ENCODE measurements around the gene OR2H1. TPM values are rescaled to one million over a fixed set of nuclear protein-coding genes. Genes with fewer than 3 reads are reported as not detected.

The OR2H1 gene
- total RNA-seq, 6 donors from 2014 or later: not detected

DNA sequence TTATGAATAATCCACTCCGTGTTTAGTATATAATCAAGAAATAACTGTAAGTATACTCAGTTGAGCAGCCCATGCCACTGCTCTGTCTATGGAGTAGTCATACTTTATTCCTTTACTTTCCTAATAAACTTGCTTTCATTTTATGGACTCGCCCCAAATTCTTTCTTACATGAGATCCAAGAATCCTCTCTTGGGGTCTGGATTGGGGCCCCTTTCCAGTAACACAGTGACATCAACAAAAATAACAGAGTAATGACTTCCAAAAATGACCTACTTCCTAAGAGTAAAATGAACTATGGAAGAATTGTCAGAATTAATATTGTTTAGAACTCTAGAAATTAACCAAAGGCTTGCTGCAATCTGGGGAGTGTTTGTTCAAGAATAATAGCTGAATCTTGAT, 8.8 kb downstream of the OR2H1 start:
- 88 to 94% methylated on average over 2 of the region's 2 CpGs for WGBS, 2 donors
- TF ChIP-seq POLR2AphosphoS5 (IDR thresholded peaks at IDR 0.05) (no peak), POLR2A (IDR thresholded peaks at IDR 0.05) (no peak), EP300 (IDR thresholded peaks at IDR 0.05) (no peak)
- TF ChIP-seq, protein P1, sequence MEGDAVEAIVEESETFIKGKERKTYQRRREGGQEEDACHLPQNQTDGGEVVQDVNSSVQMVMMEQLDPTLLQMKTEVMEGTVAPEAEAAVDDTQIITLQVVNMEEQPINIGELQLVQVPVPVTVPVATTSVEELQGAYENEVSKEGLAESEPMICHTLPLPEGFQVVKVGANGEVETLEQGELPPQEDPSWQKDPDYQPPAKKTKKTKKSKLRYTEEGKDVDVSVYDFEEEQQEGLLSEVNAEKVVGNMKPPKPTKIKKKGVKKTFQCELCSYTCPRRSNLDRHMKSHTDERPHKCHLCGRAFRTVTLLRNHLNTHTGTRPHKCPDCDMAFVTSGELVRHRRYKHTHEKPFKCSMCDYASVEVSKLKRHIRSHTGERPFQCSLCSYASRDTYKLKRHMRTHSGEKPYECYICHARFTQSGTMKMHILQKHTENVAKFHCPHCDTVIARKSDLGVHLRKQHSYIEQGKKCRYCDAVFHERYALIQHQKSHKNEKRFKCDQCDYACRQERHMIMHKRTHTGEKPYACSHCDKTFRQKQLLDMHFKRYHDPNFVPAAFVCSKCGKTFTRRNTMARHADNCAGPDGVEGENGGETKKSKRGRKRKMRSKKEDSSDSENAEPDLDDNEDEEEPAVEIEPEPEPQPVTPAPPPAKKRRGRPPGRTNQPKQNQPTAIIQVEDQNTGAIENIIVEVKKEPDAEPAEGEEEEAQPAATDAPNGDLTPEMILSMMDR (IDR thresholded peaks at IDR 0.05): no peak
- Histone ChIP-seq H3K9me3 (no peaks in the 10 kb centered on the region), H3K4me1 (no peaks in the 10 kb centered on the region), H3K36me3 (no peaks in the 10 kb centered on the region), H3K4me3 (no peak overlapping the region), H3K27me3 (no peaks in the 10 kb centered on the region), H3K27ac (no peak overlapping the region)
- no peak for DNase-seq
- no peak for ATAC-seq (ENCODE audit: low FRiP score in 2 of 2)

DNA sequence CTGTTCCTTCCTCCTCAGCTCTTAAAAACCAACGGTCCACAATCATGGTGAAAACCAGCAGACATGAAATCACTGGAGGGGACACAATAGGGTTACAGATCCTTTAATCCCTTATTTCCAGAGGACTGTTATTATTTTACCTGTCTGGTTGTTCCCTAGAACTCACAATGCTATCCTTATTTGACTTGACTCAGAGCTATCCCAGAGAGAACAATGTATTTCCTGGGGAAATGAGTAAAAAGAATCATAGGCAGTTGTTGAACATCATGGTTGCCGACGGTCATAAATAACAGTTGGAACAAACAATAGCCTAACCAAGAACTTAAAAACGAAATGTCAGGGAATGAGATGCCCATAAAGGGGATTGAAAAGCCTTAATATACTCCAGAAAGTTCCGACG, 9.3 kb downstream of the OR2H1 start:
- Histone ChIP-seq H3K4me1 (no peaks in the 10 kb centered on the region), H3K36me3 (no peaks in the 10 kb centered on the region), H3K27ac (no peak overlapping the region), H3K27me3 (no peaks in the 10 kb centered on the region), H3K9me3 (no peaks in the 10 kb centered on the region), H3K4me3 (no peak overlapping the region)
- no peak for ATAC-seq (ENCODE audit: low FRiP score in 2 of 2)
- no peak for TF ChIP-seq POLR2A (IDR thresholded peaks at IDR 0.05)
- TF ChIP-seq, protein P1 (IDR thresholded peaks at IDR 0.05): no peak
- TF ChIP-seq EP300 (IDR thresholded peaks at IDR 0.05): no peak
- TF ChIP-seq POLR2AphosphoS5 (IDR thresholded peaks at IDR 0.05): no peak
- 42 to 44% methylated on average over 6 of the region's 6 CpGs for WGBS, 2 donors
- no peak for DNase-seq

DNA sequence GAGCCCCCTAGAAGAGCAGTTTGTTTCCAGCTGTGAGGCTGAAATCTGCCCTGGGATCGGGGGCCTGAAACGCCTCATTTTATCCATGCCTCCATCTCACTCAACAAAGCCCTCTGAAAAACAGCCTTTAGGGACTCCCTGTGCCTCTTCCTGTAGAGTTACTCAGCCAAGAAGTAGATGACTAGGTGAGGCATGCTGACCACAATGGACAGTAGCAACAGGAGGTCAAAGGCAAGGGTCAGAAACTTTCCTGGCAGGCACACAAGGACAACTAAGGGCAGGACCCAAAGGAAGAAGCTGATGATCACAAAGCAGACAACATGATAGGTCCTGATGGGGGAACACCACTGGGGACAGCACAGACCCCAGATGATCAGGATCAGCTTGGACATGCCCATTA, 18.0 kb downstream of the OR2H1 start:
- Histone ChIP-seq H3K4me3 (no peak overlapping the region), H3K27ac (no peak overlapping the region), H3K36me3 (no peaks in the 10 kb centered on the region), H3K4me1 (no peaks in the 10 kb centered on the region), H3K27me3 (no peaks in the 10 kb centered on the region), H3K9me3 (no peaks in the 10 kb centered on the region)
- WGBS, 2 donors: 89 to 95% methylated on average over 2 of the region's 2 CpGs
- ATAC-seq (ENCODE audit: low FRiP score in 2 of 2) (no peak), DNase-seq (no peak)
- TF ChIP-seq, protein P1 (IDR thresholded peaks at IDR 0.05): no peak
- no peak for TF ChIP-seq POLR2AphosphoS5 (IDR thresholded peaks at IDR 0.05)

DNA sequence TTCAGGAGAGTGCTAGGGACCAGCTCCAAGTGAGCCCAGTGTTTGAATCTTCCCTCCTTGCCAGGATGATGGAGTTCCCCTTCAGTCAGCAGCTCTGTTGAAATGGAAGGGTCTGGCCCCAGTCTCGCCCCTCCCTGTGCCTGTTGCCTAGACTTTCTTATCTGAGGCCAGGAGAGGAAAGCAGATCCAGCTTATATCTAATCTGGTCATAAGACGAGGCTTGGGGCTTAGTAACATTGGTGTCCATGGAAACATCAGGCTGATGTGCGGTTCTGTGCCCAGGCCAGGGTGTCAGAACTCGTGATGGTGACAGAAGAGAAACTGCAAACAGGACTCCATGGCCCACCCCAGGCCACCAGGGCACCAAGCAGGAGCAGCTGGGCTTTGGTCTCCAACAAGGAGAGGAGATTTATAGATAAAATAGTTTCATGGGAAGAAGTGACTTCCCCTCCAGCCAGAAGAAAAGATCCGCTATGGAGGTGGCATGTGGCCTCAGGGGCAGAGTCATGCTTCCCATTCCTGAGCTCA, 21.0 kb downstream of the OR2H1 start:
- Histone ChIP-seq H3K27ac (no peak overlapping the region), H3K36me3 (no peaks in the 10 kb centered on the region), H3K27me3 (no peaks in the 10 kb centered on the region), H3K9me3 (no peaks in the 10 kb centered on the region), H3K4me3 (no peak overlapping the region), H3K4me1 (no peaks in the 10 kb centered on the region)
- TF ChIP-seq POLR2AphosphoS5 (IDR thresholded peaks at IDR 0.05): no peak
- no peak for TF ChIP-seq POLR2A (IDR thresholded peaks at IDR 0.05)
- TF ChIP-seq, protein P1 (IDR thresholded peaks at IDR 0.05): no peak
- no peak for TF ChIP-seq EP300 (IDR thresholded peaks at IDR 0.05)
- 59 to 68% methylated on average over 5 of the region's 5 CpGs for WGBS, 2 donors
- no peak for ATAC-seq (ENCODE audit: low FRiP score in 2 of 2)
- no peak for DNase-seq

DNA sequence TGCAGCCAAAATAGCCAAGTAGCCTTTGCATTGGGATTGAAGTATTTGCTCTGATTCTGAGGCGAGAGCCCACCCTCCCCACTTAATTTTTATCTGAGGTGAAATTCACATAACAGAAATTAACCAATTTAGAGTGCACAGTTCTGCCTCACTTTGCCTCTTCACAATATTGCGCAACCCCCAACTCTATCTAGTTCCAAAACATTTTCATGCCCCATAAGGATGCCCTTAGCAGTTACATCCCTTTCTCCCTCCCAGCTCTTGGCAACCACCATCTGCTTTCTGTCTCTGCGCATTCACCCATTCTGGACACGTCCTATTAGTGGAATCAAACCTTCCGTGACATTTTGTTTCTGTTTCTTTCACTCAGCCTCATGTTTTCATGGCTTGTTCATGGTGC, 21.8 kb downstream of the OR2H1 start:
- no peak overlapping the region for H3K4me3 ChIP-seq
- DNase-seq (no peak), ATAC-seq (ENCODE audit: low FRiP score in 2 of 2) (no peak)
- H3K27me3 ChIP-seq: no peaks in the 10 kb centered on the region
- no peaks in the 10 kb centered on the region for H3K4me1 ChIP-seq
- WGBS, 2 donors: 82 to 85% methylated on average over 5 of the region's 5 CpGs
- no peak overlapping the region for H3K27ac ChIP-seq
- TF ChIP-seq EP300 (IDR thresholded peaks at IDR 0.05) (no peak), POLR2A (IDR thresholded peaks at IDR 0.05) (no peak), POLR2AphosphoS5 (IDR thresholded peaks at IDR 0.05) (no peak)
- TF ChIP-seq, protein P1 (IDR thresholded peaks at IDR 0.05): no peak
- H3K9me3 ChIP-seq: no peaks in the 10 kb centered on the region
- no peaks in the 10 kb centered on the region for H3K36me3 ChIP-seq
